ENCODE results near the gene SKP1. TPM values are rescaled to one million over a fixed set of nuclear protein-coding genes. Genes with fewer than 3 reads are reported as not detected.

SKP1 gene
- total RNA-seq, 1 experiment from 2014 or later: 1,193 TPM

- no peak for DNase-seq (ENCODE audit: low spot score)
Measured at GRCh38 chr5:134143944-134144941, 32.5 kb downstream of the SKP1 start.

GRCh38 chr5:134143431-134143830 is 33.3 kb downstream of the SKP1 start:
- DNase-seq (ENCODE audit: low spot score): no peak

- DNase-seq (ENCODE audit: low spot score): no peak
Measured at GRCh38 chr5:134142806-134143205, 33.9 kb downstream of the SKP1 start.

GRCh38 chr5:134142052-134142451 is 34.7 kb downstream of the SKP1 start:
- no peak for DNase-seq (ENCODE audit: low spot score)

GRCh38 chr5:134141331-134142050 is 35.3 kb downstream of the SKP1 start:
- DNase-seq (ENCODE audit: low spot score): no peak

GRCh38 chr5:134140530-134141201 is 36.1 kb downstream of the SKP1 start:
- DNase-seq (ENCODE audit: low spot score): peak; percentile 68

- DNase-seq (ENCODE audit: low spot score): no peak
Measured at GRCh38 chr5:134139891-134140469, 36.8 kb downstream of the SKP1 start.

GRCh38 chr5:134139377-134139851 is 37.3 kb downstream of the SKP1 start:
- no peak for DNase-seq (ENCODE audit: low spot score)

- DNase-seq (ENCODE audit: low spot score): no peak
Measured at GRCh38 chr5:134138416-134139376, 38.1 kb downstream of the SKP1 start.

- no peak for DNase-seq (ENCODE audit: low spot score)
Measured at GRCh38 chr5:134136771-134137170, 40.0 kb downstream of the SKP1 start.

- DNase-seq (ENCODE audit: low spot score): no peak
Measured at GRCh38 chr5:134136221-134136631, 40.5 kb downstream of the SKP1 start.

- no peak for DNase-seq (ENCODE audit: low spot score)
Measured at GRCh38 chr5:134135091-134135655, 41.6 kb downstream of the SKP1 start.

GRCh38 chr5:134133995-134134541 is 42.7 kb downstream of the SKP1 start:
- DNase-seq (ENCODE audit: low spot score): no peak

GRCh38 chr5:134133188-134133994 is 43.4 kb downstream of the SKP1 start:
- no peak for DNase-seq (ENCODE audit: low spot score)

GRCh38 chr5:134132372-134133187 is 44.2 kb downstream of the SKP1 start:
- DNase-seq (ENCODE audit: low spot score): no peak

GRCh38 chr5:134131578-134132350 is 45.0 kb downstream of the SKP1 start:
- no peak for DNase-seq (ENCODE audit: low spot score)

GRCh38 chr5:134131165-134131564 is 45.6 kb downstream of the SKP1 start:
- DNase-seq (ENCODE audit: low spot score): no peak
